ENCODE measurements around the gene G3BP2. TPM values are rescaled to one million over a fixed set of nuclear protein-coding genes. Genes with fewer than 3 reads are reported as not detected.
"Not testable (repeated sequence)": the region's sequence is repeated elsewhere in the genome, so short reads cannot be mapped to it uniquely, and the experiment has no call there.

Gene G3BP2
- 65.5 TPM for total RNA-seq
- long read RNA-seq, full-length matches to known transcripts: 30 of 38 reads
- long read RNA-seq, partial matches to known transcripts: 1 of 38 reads
- long read RNA-seq, other reads (novel, unspliced or antisense): 7 of 38 reads

GRCh38 chr4:75673027-75673958 lies at the start of gene G3BP2:
Gene G3BP2 (minus strand): TSS chr4:75673411. CDS start chr4:75662025, 11,386 bp downstream.
- ATAC-seq (peak; percentile 99), DNase-seq (ENCODE audit: missing footprints) (peak; percentile 99)
- intact Hi-C loops (cut with DNase I): loop anchor here (1.0 to 5.0 kb wide), 2 partner anchors 51 to 161 kb away; partner anchors contain the start of genes RCHY1, THAP6 and USO1

- intact Hi-C loops (cut with DNase I): loop anchor here (10.0 kb wide), 1 partner anchor 122 kb away; no protein-coding TSS in a partner anchor
- DNase-seq (ENCODE audit: missing footprints) (no peak), ATAC-seq (no peak)
Observed at GRCh38 chr4:75722417-75722816, 49.2 kb upstream of the G3BP2 start.

- ATAC-seq (no peak), DNase-seq (ENCODE audit: missing footprints) (no peak)
- intact Hi-C loops (cut with DNase I): no loop called here
Observed at GRCh38 chr4:75718529-75718928, 45.3 kb upstream of the G3BP2 start.

GRCh38 chr4:75717408-75717807 lies 44.2 kb upstream of the G3BP2 start:
- DNase-seq (ENCODE audit: missing footprints) (no peak), ATAC-seq (no peak)
- intact Hi-C loops (cut with DNase I): no loop called here

GRCh38 chr4:75716054-75716453 lies 42.8 kb upstream of the G3BP2 start:
- ATAC-seq; intact Hi-C loops (cut with DNase I): not testable (repeated sequence)

GRCh38 chr4:75715105-75715799 lies 42.0 kb upstream of the G3BP2 start:
- intact Hi-C loops (cut with DNase I): no loop called here
- no peak for DNase-seq (ENCODE audit: missing footprints)
- ATAC-seq: peak; percentile 3

More at GRCh38 chr4:75716054-75716453, 42.8 kb upstream of the G3BP2 start:
- not testable (repeated sequence) for DNase-seq (ENCODE audit: missing footprints)

GRCh38 chr4:75714704-75715103 lies 41.5 kb upstream of the G3BP2 start:
- ATAC-seq (no peak), DNase-seq (ENCODE audit: missing footprints) (no peak)
- intact Hi-C loops (cut with DNase I): no loop called here

- ATAC-seq (no peak), DNase-seq (ENCODE audit: missing footprints) (no peak)
- intact Hi-C loops (cut with DNase I): no loop called here
Observed at GRCh38 chr4:75714011-75714410, 40.8 kb upstream of the G3BP2 start.

- intact Hi-C loops (cut with DNase I): no loop called here
- no peak for ATAC-seq
- no peak for DNase-seq (ENCODE audit: missing footprints)
Observed at GRCh38 chr4:75710246-75710645, 37.0 kb upstream of the G3BP2 start.

GRCh38 chr4:75708218-75708691 lies 35.0 kb upstream of the G3BP2 start:
- ATAC-seq (no peak), DNase-seq (ENCODE audit: missing footprints) (no peak)
- intact Hi-C loops (cut with DNase I): no loop called here

- intact Hi-C loops (cut with DNase I): no loop called here
- DNase-seq (ENCODE audit: missing footprints) (no peak), ATAC-seq (no peak)
Observed at GRCh38 chr4:75705198-75705977, 32.2 kb upstream of the G3BP2 start.

- ATAC-seq: no peak
- intact Hi-C loops (cut with DNase I): no loop called here
- DNase-seq (ENCODE audit: missing footprints): no peak
Observed at GRCh38 chr4:75702919-75703411, 29.8 kb upstream of the G3BP2 start.

GRCh38 chr4:75699299-75699698 lies 26.1 kb upstream of the G3BP2 start:
- intact Hi-C loops (cut with DNase I): no loop called here
- no peak for ATAC-seq

GRCh38 chr4:75698963-75699228 lies 25.7 kb upstream of the G3BP2 start:
- intact Hi-C loops (cut with DNase I): no loop called here
- DNase-seq (ENCODE audit: missing footprints): no peak
- ATAC-seq: no peak

More at GRCh38 chr4:75699299-75699698, 26.1 kb upstream of the G3BP2 start:
- no peak for DNase-seq (ENCODE audit: missing footprints)

GRCh38 chr4:75698162-75698962 lies 25.2 kb upstream of the G3BP2 start:
- intact Hi-C loops (cut with DNase I): no loop called here
- no peak for DNase-seq (ENCODE audit: missing footprints)
- ATAC-seq: no peak

- DNase-seq (ENCODE audit: missing footprints) (no peak), ATAC-seq (no peak)
- intact Hi-C loops (cut with DNase I): no loop called here
Observed at GRCh38 chr4:75696581-75696980, 23.4 kb upstream of the G3BP2 start.

- intact Hi-C loops (cut with DNase I): no loop called here
- ATAC-seq (peak; percentile 88), DNase-seq (ENCODE audit: missing footprints) (no peak)
Observed at GRCh38 chr4:75696071-75696470, 22.9 kb upstream of the G3BP2 start.

- ATAC-seq; DNase-seq (ENCODE audit: missing footprints); intact Hi-C loops (cut with DNase I): not testable (repeated sequence)
Observed at GRCh38 chr4:75692066-75692465, 18.9 kb upstream of the G3BP2 start.
